SK-N-SH (cell line): ENCODE results near the gene TDRD12. TPM values are rescaled to one million over a fixed set of nuclear protein-coding genes. Genes with fewer than 3 reads are reported as not detected.

Experiments used
- CTCF ChIA-PET: fragments of 300-600, 350-600 bp; formaldehyde crosslinking; extraction: SDS; loops from one replicate; lab custom pipeline; 2021; lab: Yijun Ruan, JAX
- POLR2A ChIA-PET: fragments of 350-600 bp; sonication (Branson Sonifier 250); formaldehyde crosslinking; extraction: SDS; loops from one replicate; lab custom pipeline; 2020; ENCODE audit warnings: antibody characterized with exemption, inconsistent platforms; lab: Yijun Ruan, JAX
- DNase-seq: peaks from one replicate; pipeline ENCODE4 v3.0.0; 2012
- H2AFZ ChIP-seq: fragments of 200-600 bp; sonication (generic); 2 replicates; pipeline ENCODE4 v1.8.1; 2016; ENCODE audit warnings: antibody characterized with exemption, mild to moderate bottlenecking, low read depth
- H3F3A ChIP-seq: fragments of 200-600 bp; sonication (generic); replicated peaks from 2 replicates; pipeline ENCODE3; 2016; ENCODE audit warnings: antibody characterized with exemption, mild to moderate bottlenecking; ENCODE audit not compliant: insufficient read depth
- H3K27ac ChIP-seq, 2 experiments: fragments of 200-500 bp in 1 of 2; fragments of 200-600 bp in 1 of 2; sonication (Bioruptor generic) in 1 of 2; sonication (generic), shearing (Covaris generic) in 1 of 2; 2 replicates each; pipeline versions ENCODE4 v1.5.1 to v1.6.1; 2014 to 2016; ENCODE audit warnings: low read depth in 2 of 2, inconsistent platforms in 1 of 2, low read length in 1 of 2, mild to moderate bottlenecking in 1 of 2, mixed read lengths in 1 of 2
- H3K27me3 ChIP-seq: fragments of 200-600 bp; sonication (generic), shearing (Covaris generic); 2 replicates; pipeline ENCODE4 v1.6.1; 2016; ENCODE audit warnings: mixed run types; ENCODE audit not compliant: insufficient read depth
- H3K36me3 ChIP-seq, 2 experiments: fragments of 200-500 bp in 1 of 2; fragments of 200-600 bp in 1 of 2; sonication (Bioruptor generic) in 1 of 2; sonication (generic) in 1 of 2; replicated peaks in 1 of 2; 2 replicates each; pipeline versions ENCODE3 to v1.5.1; 2014 to 2016; ENCODE audit warnings: low read length in 1 of 2, mild to moderate bottlenecking in 1 of 2; ENCODE audit not compliant: insufficient read depth in 2 of 2, control insufficient read depth in 1 of 2
- H3K4me1 ChIP-seq, 2 experiments: fragments of 200-500 bp in 1 of 2; fragments of 200-600 bp in 1 of 2; sonication (Bioruptor generic) in 1 of 2; sonication (generic), shearing (Covaris generic) in 1 of 2; 2 replicates each; pipeline versions ENCODE4 v1.5.1 to v1.6.1; 2014 to 2016; ENCODE audit warnings: low read depth in 1 of 2, low read length in 1 of 2, mixed run types in 1 of 2; ENCODE audit not compliant: insufficient read depth in 2 of 2, control insufficient read depth in 1 of 2
- H3K4me2 ChIP-seq: fragments of 200-600 bp; sonication (generic), shearing (Covaris generic); 2 replicates; pipeline ENCODE4 v1.6.1; 2017; ENCODE audit warnings: mixed run types
- H3K4me3 ChIP-seq, 2 experiments: fragments of 200-500 bp in 1 of 2; fragments of 200-600 bp in 1 of 2; sonication (Bioruptor generic) in 1 of 2; sonication (generic), shearing (Covaris generic) in 1 of 2; 2 replicates each; pipeline versions ENCODE4 v1.5.1 to v1.8.1; 2014 to 2016; ENCODE audit warnings: low read depth in 2 of 2, inconsistent platforms in 1 of 2, low read length in 1 of 2, mild to moderate bottlenecking in 1 of 2, mixed read lengths in 1 of 2, moderate library complexity in 1 of 2
- H3K79me2 ChIP-seq: fragments of 200-600 bp; sonication (generic); 2 replicates; pipeline ENCODE4 v1.8.1; 2017; ENCODE audit warnings: mild to moderate bottlenecking; ENCODE audit not compliant: insufficient read depth
- H3K9ac ChIP-seq: fragments of 200-600 bp; sonication (generic); 2 replicates; pipeline ENCODE4 v1.6.1; 2017; ENCODE audit warnings: mixed run types
- H3K9me2 ChIP-seq: fragments of 200-600 bp; sonication (generic); 2 replicates; pipeline ENCODE4 v1.6.1; 2017; ENCODE audit warnings: mixed run types
- H3K9me3 ChIP-seq: fragments of 200-600 bp; sonication (generic); 2 replicates; pipeline ENCODE4 v1.6.1; 2017; ENCODE audit warnings: mixed run types, mild to moderate bottlenecking, moderate library complexity
- H4K20me1 ChIP-seq: fragments of 200-600 bp; sonication (generic); 2 replicates; pipeline ENCODE4 v1.6.1; 2017; ENCODE audit warnings: mild to moderate bottlenecking, mixed run types; ENCODE audit not compliant: insufficient read depth
- CHD2 ChIP-seq: fragments of 150-350 bp; IDR thresholded peaks from 2 replicates; pipeline ENCODE4 v1.6.1; 2018; ENCODE audit warnings: low read length; ENCODE audit not compliant: partially characterized antibody
- FOSL2 ChIP-seq: IDR thresholded peaks from 2 replicates; pipeline ENCODE4 v1.4.0; 2012; ENCODE audit warnings: low read depth, mild to moderate bottlenecking, moderate library complexity, borderline replicate concordance
- FOXJ3 ChIP-seq: sonication (generic); formaldehyde crosslinking; IDR thresholded peaks from 2 replicates; pipeline ENCODE4 v1.5.1; 2020; ENCODE audit warnings: mild to moderate bottlenecking, missing genetic modification reagents
- GABPA ChIP-seq: IDR thresholded peaks from 2 replicates; pipeline ENCODE4 v1.4.0; 2012; ENCODE audit warnings: low read depth, mild to moderate bottlenecking
- JUND ChIP-seq: IDR thresholded peaks from 2 replicates; pipeline ENCODE4 v1.4.0; 2012
- MEF2A ChIP-seq: IDR thresholded peaks from 2 replicates; pipeline ENCODE4 v1.4.0; 2012; ENCODE audit warnings: low read depth, borderline replicate concordance
- RAD21 ChIP-seq: IDR thresholded peaks from 2 replicates; pipeline ENCODE4 v1.6.1; 2012; ENCODE audit warnings: mild to moderate bottlenecking, low read length
- RCOR1 ChIP-seq: fragments of 150-350 bp; IDR thresholded peaks from 2 replicates; pipeline ENCODE4 v1.6.1; 2017; ENCODE audit warnings: antibody characterized with exemption, low read length
- RFX5 ChIP-seq: IDR thresholded peaks from 2 replicates; pipeline ENCODE4 v1.6.1; 2012; ENCODE audit warnings: mild to moderate bottlenecking, improper control_type of control experiment, low read length
- SMC3 ChIP-seq: IDR thresholded peaks from 2 replicates; pipeline ENCODE4 v1.6.1; 2012; ENCODE audit warnings: low read depth, low read length, improper control_type of control experiment
- TEAD4 ChIP-seq: IDR thresholded peaks from 2 replicates; pipeline ENCODE4 v1.4.0; 2012; ENCODE audit warnings: mild to moderate bottlenecking, borderline replicate concordance; ENCODE audit not compliant: insufficient read depth
- WGBS: methylation state at CpG from one replicate; pipeline ENCODE4 v1.1.6; 2017; ENCODE audit warnings: low lambda C conversion rate; 5-methylcytosine and 5-hydroxymethylcytosine counted together
- polyA plus RNA-seq, 3 experiments: library from polyadenylated mRNA; depleted of rRNA; stranded (reverse); fragments of >200 nt; gene quantifications; 2 replicates each; pipeline ENCODE4 v1.2.3, GENCODE V29; 2012
- TF ChIP-seq, protein P1 (sequence below): IDR thresholded peaks from 2 replicates; pipeline ENCODE4 v1.6.1; 2012; ENCODE audit warnings: mild to moderate bottlenecking, low read depth, low read length, moderate library complexity
- TF ChIP-seq, protein P2 (sequence below): IDR thresholded peaks from 2 replicates; pipeline ENCODE4 v1.4.0; 2012; ENCODE audit warnings: low read depth, borderline replicate concordance

TDRD12 gene
- polyA plus RNA-seq, 1 of the 3 experiments (the other 2 are of a cell fraction): 0.05 TPM

DNA sequence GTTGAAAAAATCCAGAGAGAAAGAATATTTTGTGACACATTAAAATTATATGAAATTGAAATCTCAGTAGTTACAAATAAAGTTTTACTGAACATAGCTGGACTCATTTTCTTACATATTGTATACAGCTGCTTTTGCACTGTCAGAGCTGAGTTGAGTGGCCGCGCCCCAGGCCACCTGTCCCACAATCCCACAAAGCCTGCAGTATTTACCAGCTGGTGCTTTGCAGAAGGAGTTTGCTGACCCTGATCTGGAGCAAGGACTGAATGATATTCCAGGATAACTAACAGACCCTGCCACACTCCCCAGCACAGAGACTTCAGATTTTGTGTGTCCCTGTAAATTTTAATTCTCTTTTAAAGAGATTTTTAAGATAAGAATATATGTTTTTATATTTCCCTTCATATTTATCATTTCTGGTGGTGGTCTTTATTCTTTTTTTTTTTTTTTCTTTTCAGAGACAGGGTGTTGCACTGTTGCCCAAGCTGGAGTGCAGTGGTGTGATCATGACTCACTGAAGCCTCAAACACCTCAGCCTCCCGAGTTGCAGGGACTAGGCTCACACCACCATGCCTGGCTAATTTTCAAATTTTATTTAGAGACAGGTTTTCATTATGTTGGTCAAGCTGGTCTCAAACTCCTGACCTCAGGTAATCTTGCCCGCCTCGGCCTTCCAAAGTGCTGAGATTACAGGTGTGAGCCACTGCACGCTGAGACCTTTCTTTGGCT, 48.5 kb downstream of the TDRD12 start:
- no peaks in the 10 kb centered on the region for H3K9me2 ChIP-seq
- H3K27me3 ChIP-seq: no peaks in the 10 kb centered on the region; the same call in 1 of the 2 replicates
- H3K79me2 ChIP-seq: no peaks in the 10 kb centered on the region
- H3K4me2 ChIP-seq: no peak overlapping the region
- no peak overlapping the region for H3K27ac ChIP-seq
- no peaks in the 10 kb centered on the region for H3K4me1 ChIP-seq
- H3K4me3 ChIP-seq: no peak overlapping the region
- TF ChIP-seq, protein P1, sequence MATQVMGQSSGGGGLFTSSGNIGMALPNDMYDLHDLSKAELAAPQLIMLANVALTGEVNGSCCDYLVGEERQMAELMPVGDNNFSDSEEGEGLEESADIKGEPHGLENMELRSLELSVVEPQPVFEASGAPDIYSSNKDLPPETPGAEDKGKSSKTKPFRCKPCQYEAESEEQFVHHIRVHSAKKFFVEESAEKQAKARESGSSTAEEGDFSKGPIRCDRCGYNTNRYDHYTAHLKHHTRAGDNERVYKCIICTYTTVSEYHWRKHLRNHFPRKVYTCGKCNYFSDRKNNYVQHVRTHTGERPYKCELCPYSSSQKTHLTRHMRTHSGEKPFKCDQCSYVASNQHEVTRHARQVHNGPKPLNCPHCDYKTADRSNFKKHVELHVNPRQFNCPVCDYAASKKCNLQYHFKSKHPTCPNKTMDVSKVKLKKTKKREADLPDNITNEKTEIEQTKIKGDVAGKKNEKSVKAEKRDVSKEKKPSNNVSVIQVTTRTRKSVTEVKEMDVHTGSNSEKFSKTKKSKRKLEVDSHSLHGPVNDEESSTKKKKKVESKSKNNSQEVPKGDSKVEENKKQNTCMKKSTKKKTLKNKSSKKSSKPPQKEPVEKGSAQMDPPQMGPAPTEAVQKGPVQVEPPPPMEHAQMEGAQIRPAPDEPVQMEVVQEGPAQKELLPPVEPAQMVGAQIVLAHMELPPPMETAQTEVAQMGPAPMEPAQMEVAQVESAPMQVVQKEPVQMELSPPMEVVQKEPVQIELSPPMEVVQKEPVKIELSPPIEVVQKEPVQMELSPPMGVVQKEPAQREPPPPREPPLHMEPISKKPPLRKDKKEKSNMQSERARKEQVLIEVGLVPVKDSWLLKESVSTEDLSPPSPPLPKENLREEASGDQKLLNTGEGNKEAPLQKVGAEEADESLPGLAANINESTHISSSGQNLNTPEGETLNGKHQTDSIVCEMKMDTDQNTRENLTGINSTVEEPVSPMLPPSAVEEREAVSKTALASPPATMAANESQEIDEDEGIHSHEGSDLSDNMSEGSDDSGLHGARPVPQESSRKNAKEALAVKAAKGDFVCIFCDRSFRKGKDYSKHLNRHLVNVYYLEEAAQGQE: no peak
- TF ChIP-seq FOSL2: no peak
- TF ChIP-seq MEF2A: no peak
- TF ChIP-seq RAD21: no peak
- no peak for TF ChIP-seq JUND
- H3K9ac ChIP-seq: no peak overlapping the region
- H3K9me3 ChIP-seq: no peaks in the 10 kb centered on the region
- no peaks in the 10 kb centered on the region for H3K36me3 ChIP-seq
- no peaks in the 10 kb centered on the region for H3F3A ChIP-seq
- no peaks in the 10 kb centered on the region for H4K20me1 ChIP-seq
- no peak for DNase-seq
- 58% methylated on average over 6 of the region's 6 CpGs for WGBS
- CTCF ChIA-PET: interaction anchor here (0.6 kb wide), 1 partner anchor 14 kb away, joined by 3 read pairs; no protein-coding TSS in a partner anchor
- no peak overlapping the region for H2AFZ ChIP-seq
- POLR2A ChIA-PET: no interaction called here

DNA sequence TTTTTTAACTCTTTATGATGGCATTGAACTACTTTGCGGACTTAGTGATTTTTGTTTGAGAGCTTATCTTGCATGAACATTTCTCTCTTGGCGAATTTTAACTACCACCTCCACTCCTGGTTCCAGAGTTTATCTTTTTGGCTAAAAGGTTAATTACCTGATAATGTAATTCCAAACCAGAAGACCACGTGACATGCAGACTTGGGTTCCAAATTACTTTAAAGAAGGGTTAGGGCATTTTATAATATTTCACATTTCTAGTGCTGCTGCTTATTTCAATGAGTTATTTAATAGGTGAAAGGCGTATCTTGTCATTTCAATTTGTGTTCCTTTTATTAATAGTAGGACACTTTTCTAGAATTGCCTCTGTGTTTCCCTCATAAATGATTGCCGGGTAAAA, 52.0 kb downstream of the TDRD12 start:
- no peaks in the 10 kb centered on the region for H3K36me3 ChIP-seq
- no peaks in the 10 kb centered on the region for H4K20me1 ChIP-seq
- H3K9ac ChIP-seq: no peak overlapping the region
- H3K4me3 ChIP-seq: no peak overlapping the region
- DNase-seq: no peak
- POLR2A ChIA-PET: no interaction called here
- H2AFZ ChIP-seq: no peak overlapping the region
- H3K4me1 ChIP-seq: no peaks in the 10 kb centered on the region
- TF ChIP-seq JUND: no peak
- no peak for TF ChIP-seq RFX5
- TF ChIP-seq MEF2A: no peak
- no peak for TF ChIP-seq RCOR1
- TF ChIP-seq SMC3: no peak
- TF ChIP-seq, protein P2, sequence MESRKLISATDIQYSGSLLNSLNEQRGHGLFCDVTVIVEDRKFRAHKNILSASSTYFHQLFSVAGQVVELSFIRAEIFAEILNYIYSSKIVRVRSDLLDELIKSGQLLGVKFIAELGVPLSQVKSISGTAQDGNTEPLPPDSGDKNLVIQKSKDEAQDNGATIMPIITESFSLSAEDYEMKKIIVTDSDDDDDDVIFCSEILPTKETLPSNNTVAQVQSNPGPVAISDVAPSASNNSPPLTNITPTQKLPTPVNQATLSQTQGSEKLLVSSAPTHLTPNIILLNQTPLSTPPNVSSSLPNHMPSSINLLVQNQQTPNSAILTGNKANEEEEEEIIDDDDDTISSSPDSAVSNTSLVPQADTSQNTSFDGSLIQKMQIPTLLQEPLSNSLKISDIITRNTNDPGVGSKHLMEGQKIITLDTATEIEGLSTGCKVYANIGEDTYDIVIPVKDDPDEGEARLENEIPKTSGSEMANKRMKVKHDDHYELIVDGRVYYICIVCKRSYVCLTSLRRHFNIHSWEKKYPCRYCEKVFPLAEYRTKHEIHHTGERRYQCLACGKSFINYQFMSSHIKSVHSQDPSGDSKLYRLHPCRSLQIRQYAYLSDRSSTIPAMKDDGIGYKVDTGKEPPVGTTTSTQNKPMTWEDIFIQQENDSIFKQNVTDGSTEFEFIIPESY: no peak
- no peak for TF ChIP-seq TEAD4
- no peak for TF ChIP-seq GABPA
- TF ChIP-seq FOXJ3: no peak
- no peak for TF ChIP-seq CHD2
- TF ChIP-seq, all 33 proteins: peak for 0
- 54% methylated on average over 5 of the region's 5 CpGs for WGBS
- Histone ChIP-seq H3F3A (no peaks in the 10 kb centered on the region), H3K9me2 (no peaks in the 10 kb centered on the region), H3K9me3 (no peaks in the 10 kb centered on the region), H3K4me2 (no peak overlapping the region), H3K79me2 (no peaks in the 10 kb centered on the region), H3K27me3 (no peaks in the 10 kb centered on the region), H3K27ac (no peak overlapping the region)
- CTCF ChIA-PET: no interaction called here
